ENCODE data around the gene PRKCA. TPM values are rescaled to one million over a fixed set of nuclear protein-coding genes. Genes with fewer than 3 reads are reported as not detected.

PRKCA gene
- total and polyA plus RNA-seq, 2 experiments from 2014 or later = 6.4 to 35.4 TPM

- no peaks in the 10 kb centered on the region for H3K36me3 ChIP-seq (ENCODE audit: insufficient read depth)
- Mint-ChIP-seq H3K27me3 (ENCODE audit: insufficient read depth, low read depth, poor library complexity) (peaks cover 3% of the 10 kb centered on the region), H3K9me3 (no peaks in the 10 kb centered on the region), H3K4me3 (no peak overlapping the region), H3K27ac (no peak overlapping the region), H3K4me1 (no peaks in the 10 kb centered on the region), H3K36me3 (ENCODE audit: low read depth) (no peaks in the 10 kb centered on the region)
- no peak for DNase-seq (ENCODE audit: low spot score)
- no peak overlapping the region for H3K4me3 ChIP-seq
- no peaks in the 10 kb centered on the region for H3K27me3 ChIP-seq (ENCODE audit: insufficient read depth)
- TF ChIP-seq ZNF331 (CRISPR knock-in tag; IDR thresholded peaks at IDR 0.05; ENCODE audit: low read depth) (no peak), STAT1 (IDR thresholded peaks at IDR 0.05; ENCODE audit: unreplicated experiment) (no peak), EZH2phosphoT487 (IDR thresholded peaks at IDR 0.05; ENCODE audit: unreplicated experiment) (no peak), JUNB (IDR thresholded peaks at IDR 0.05; ENCODE audit: unreplicated experiment) (no peak)
- no peak overlapping the region for H3K27ac ChIP-seq (ENCODE audit: low read depth)
- no peak overlapping the region for H2AFZ ChIP-seq
- no peaks in the 10 kb centered on the region for H3K79me2 ChIP-seq (replicated peaks; ENCODE audit: insufficient read depth)
- no peaks in the 10 kb centered on the region for H4K20me1 ChIP-seq (replicated peaks; ENCODE audit: insufficient read depth)
- H3K9me2 ChIP-seq (ENCODE audit: insufficient read depth) = no peaks in the 10 kb centered on the region
- no peaks in the 10 kb centered on the region for H3F3A ChIP-seq (replicated peaks; ENCODE audit: low read depth)
- H3K4me1 ChIP-seq (ENCODE audit: insufficient read depth) = no peaks in the 10 kb centered on the region
- no peak overlapping the region for H3K4me2 ChIP-seq
- ATAC-seq = no peak
Observed at GRCh38 chr17:66285149-66285548, 17.3 kb upstream of the PRKCA start.

GRCh38 chr17:66287911-66288310 is 14.5 kb upstream of the PRKCA start:
- H3K27ac Mint-ChIP-seq = no peak overlapping the region
- Histone ChIP-seq H3K36me3 (ENCODE audit: insufficient read depth) (no peaks in the 10 kb centered on the region), H3K4me1 (ENCODE audit: insufficient read depth) (no peaks in the 10 kb centered on the region), H3K4me3 (no peak overlapping the region), H4K20me1 (replicated peaks; ENCODE audit: insufficient read depth) (no peaks in the 10 kb centered on the region), H3K79me2 (replicated peaks; ENCODE audit: insufficient read depth) (no peaks in the 10 kb centered on the region), H3K9me2 (ENCODE audit: insufficient read depth) (no peaks in the 10 kb centered on the region), H3K4me2 (no peak overlapping the region), H3K27ac (ENCODE audit: low read depth) (no peak overlapping the region), H3F3A (replicated peaks; ENCODE audit: low read depth) (no peaks in the 10 kb centered on the region), H2AFZ (no peak overlapping the region), H3K27me3 (ENCODE audit: insufficient read depth) (no peaks in the 10 kb centered on the region)
- no peaks in the 10 kb centered on the region for H3K36me3 Mint-ChIP-seq (ENCODE audit: low read depth)
- no peaks in the 10 kb centered on the region for H3K4me1 Mint-ChIP-seq
- ATAC-seq (no peak), DNase-seq (ENCODE audit: low spot score) (no peak)
- H3K27me3 Mint-ChIP-seq (ENCODE audit: insufficient read depth, low read depth, poor library complexity) = peaks cover 3% of the 10 kb centered on the region
- no peak overlapping the region for H3K4me3 Mint-ChIP-seq
- no peaks in the 10 kb centered on the region for H3K9me3 Mint-ChIP-seq
- TF ChIP-seq STAT1 (IDR thresholded peaks at IDR 0.05; ENCODE audit: unreplicated experiment) = no peak
- no peak for TF ChIP-seq NANOG (IDR thresholded peaks at IDR 0.05; ENCODE audit: borderline replicate concordance)
- TF ChIP-seq ZNF331 (CRISPR knock-in tag; IDR thresholded peaks at IDR 0.05; ENCODE audit: low read depth) = no peak
- no peak for TF ChIP-seq EZH2phosphoT487 (IDR thresholded peaks at IDR 0.05; ENCODE audit: unreplicated experiment)
- no peak for TF ChIP-seq ZNF114 (CRISPR knock-in tag; IDR thresholded peaks at IDR 0.05)
- TF ChIP-seq, protein P1, sequence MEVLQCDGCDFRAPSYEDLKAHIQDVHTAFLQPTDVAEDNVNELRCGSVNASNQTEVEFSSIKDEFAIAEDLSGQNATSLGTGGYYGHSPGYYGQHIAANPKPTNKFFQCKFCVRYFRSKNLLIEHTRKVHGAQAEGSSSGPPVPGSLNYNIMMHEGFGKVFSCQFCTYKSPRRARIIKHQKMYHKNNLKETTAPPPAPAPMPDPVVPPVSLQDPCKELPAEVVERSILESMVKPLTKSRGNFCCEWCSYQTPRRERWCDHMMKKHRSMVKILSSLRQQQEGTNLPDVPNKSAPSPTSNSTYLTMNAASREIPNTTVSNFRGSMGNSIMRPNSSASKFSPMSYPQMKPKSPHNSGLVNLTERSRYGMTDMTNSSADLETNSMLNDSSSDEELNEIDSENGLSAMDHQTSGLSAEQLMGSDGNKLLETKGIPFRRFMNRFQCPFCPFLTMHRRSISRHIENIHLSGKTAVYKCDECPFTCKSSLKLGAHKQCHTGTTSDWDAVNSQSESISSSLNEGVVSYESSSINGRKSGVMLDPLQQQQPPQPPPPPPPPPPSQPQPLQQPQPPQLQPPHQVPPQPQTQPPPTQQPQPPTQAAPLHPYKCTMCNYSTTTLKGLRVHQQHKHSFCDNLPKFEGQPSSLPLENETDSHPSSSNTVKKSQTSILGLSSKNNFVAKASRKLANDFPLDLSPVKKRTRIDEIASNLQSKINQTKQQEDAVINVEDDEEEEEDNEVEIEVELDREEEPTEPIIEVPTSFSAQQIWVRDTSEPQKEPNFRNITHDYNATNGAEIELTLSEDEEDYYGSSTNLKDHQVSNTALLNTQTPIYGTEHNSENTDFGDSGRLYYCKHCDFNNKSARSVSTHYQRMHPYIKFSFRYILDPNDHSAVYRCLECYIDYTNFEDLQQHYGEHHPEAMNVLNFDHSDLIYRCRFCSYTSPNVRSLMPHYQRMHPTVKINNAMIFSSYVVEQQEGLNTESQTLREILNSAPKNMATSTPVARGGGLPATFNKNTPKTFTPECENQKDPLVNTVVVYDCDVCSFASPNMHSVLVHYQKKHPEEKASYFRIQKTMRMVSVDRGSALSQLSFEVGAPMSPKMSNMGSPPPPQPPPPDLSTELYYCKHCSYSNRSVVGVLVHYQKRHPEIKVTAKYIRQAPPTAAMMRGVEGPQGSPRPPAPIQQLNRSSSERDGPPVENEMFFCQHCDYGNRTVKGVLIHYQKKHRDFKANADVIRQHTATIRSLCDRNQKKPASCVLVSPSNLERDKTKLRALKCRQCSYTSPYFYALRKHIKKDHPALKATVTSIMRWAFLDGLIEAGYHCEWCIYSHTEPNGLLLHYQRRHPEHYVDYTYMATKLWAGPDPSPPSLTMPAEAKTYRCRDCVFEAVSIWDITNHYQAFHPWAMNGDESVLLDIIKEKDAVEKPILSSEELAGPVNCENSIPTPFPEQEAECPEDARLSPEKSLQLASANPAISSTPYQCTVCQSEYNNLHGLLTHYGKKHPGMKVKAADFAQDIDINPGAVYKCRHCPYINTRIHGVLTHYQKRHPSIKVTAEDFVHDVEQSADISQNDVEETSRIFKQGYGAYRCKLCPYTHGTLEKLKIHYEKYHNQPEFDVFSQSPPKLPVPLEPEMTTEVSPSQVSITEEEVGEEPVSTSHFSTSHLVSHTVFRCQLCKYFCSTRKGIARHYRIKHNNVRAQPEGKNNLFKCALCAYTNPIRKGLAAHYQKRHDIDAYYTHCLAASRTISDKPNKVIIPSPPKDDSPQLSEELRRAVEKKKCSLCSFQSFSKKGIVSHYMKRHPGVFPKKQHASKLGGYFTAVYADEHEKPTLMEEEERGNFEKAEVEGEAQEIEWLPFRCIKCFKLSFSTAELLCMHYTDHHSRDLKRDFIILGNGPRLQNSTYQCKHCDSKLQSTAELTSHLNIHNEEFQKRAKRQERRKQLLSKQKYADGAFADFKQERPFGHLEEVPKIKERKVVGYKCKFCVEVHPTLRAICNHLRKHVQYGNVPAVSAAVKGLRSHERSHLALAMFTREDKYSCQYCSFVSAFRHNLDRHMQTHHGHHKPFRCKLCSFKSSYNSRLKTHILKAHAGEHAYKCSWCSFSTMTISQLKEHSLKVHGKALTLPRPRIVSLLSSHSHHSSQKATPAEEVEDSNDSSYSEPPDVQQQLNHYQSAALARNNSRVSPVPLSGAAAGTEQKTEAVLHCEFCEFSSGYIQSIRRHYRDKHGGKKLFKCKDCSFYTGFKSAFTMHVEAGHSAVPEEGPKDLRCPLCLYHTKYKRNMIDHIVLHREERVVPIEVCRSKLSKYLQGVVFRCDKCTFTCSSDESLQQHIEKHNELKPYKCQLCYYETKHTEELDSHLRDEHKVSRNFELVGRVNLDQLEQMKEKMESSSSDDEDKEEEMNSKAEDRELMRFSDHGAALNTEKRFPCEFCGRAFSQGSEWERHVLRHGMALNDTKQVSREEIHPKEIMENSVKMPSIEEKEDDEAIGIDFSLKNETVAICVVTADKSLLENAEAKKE (CRISPR knock-in tag; IDR thresholded peaks at IDR 0.05) = no peak
- no peak for TF ChIP-seq JUNB (IDR thresholded peaks at IDR 0.05; ENCODE audit: unreplicated experiment)
- TF ChIP-seq, protein P2, sequence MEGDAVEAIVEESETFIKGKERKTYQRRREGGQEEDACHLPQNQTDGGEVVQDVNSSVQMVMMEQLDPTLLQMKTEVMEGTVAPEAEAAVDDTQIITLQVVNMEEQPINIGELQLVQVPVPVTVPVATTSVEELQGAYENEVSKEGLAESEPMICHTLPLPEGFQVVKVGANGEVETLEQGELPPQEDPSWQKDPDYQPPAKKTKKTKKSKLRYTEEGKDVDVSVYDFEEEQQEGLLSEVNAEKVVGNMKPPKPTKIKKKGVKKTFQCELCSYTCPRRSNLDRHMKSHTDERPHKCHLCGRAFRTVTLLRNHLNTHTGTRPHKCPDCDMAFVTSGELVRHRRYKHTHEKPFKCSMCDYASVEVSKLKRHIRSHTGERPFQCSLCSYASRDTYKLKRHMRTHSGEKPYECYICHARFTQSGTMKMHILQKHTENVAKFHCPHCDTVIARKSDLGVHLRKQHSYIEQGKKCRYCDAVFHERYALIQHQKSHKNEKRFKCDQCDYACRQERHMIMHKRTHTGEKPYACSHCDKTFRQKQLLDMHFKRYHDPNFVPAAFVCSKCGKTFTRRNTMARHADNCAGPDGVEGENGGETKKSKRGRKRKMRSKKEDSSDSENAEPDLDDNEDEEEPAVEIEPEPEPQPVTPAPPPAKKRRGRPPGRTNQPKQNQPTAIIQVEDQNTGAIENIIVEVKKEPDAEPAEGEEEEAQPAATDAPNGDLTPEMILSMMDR (conservative IDR thresholded peaks at IDR 0.05; ENCODE audit: low read depth in 2 of 2) = no peak
- TF ChIP-seq REST (IDR thresholded peaks at IDR 0.05; ENCODE audit: unreplicated experiment) = no peak
- TF ChIP-seq POLR2AphosphoS5 (IDR thresholded peaks at IDR 0.05; ENCODE audit: low read depth) = no peak
- TF ChIP-seq EZH2 (IDR thresholded peaks at IDR 0.05; ENCODE audit: low read depth, unreplicated experiment) = no peak
